A549 (cell line): Measurements from ENCODE around the gene CALCOCO1. TPM values are rescaled to one million over a fixed set of nuclear protein-coding genes. Genes with fewer than 3 reads are reported as not detected.

Experiments
- ATAC-seq, 2 experiments: fragments of 200-7000 bp in 1 of 2; fragments of >200 bp in 1 of 2; cut with Nextera tagmentation in 1 of 2; cut with Tn5 transposase in 1 of 2; 3 replicates each; pipeline versions ENCODE4 v1.8.0 to v1.9.1; 2018 to 2020; ENCODE audit warnings: mild to moderate bottlenecking in 1 of 2, moderate library complexity in 1 of 2
- CTCF ChIA-PET: fragments of 300-600 bp; sonication (Branson Sonifier 250); formaldehyde crosslinking; extraction: SDS; loops from one replicate; lab custom pipeline; 2021; ENCODE audit warnings: antibody characterized with exemption, inconsistent platforms; lab: Yijun Ruan, JAX
- POLR2A ChIA-PET: fragments of 350-600 bp; formaldehyde crosslinking; extraction: SDS; loops from one replicate; lab custom pipeline; 2021; ENCODE audit warnings: antibody characterized with exemption, inconsistent platforms; lab: Yijun Ruan, JAX
- DNase-seq, 2 experiments: peaks; one replicate each; pipeline versions ENCODE4 v3.0.0 to v3.0.0-alpha.2; 2011 to 2016; ENCODE audit warnings: low read depth in 1 of 2, low spot score in 1 of 2
- FAIRE-seq: peaks from 2 replicates; lab custom pipeline; 2011; peaks lifted over from hg19 to GRCh38; lab: Jason Lieb, UNC
- H3K27ac ChIP-seq, 2 experiments: fragments of >200 bp; sonication (Bioruptor Twin); formaldehyde crosslinking; 3 replicates each; pipeline ENCODE4 v1.5.1; 2016 to 2017
- H3K4me1 ChIP-seq: fragments of >200 bp; sonication (Bioruptor Twin); formaldehyde crosslinking; 3 replicates; pipeline ENCODE4 v1.6.1; 2016
- H3K4me2 ChIP-seq: fragments of >200 bp; sonication (Bioruptor Twin); formaldehyde crosslinking; 3 replicates; pipeline ENCODE4 v1.6.1; 2016
- H3K4me3 ChIP-seq: fragments of >200 bp; sonication (Bioruptor Twin); formaldehyde crosslinking; 3 replicates; pipeline ENCODE4 v1.5.1; 2016
- H3K9me3 ChIP-seq: fragments of >200 bp; sonication (Bioruptor Twin); formaldehyde crosslinking; 3 replicates; pipeline ENCODE4 v1.6.1; 2016
- BHLHE40 ChIP-seq: IDR thresholded peaks from 2 replicates; pipeline ENCODE4 v1.6.1; 2012; ENCODE audit warnings: low read depth, low read length, inconsistent platforms
- CHD2 ChIP-seq: fragments of 150-350 bp; IDR thresholded peaks from 2 replicates; pipeline ENCODE4 v1.6.1; 2014; ENCODE audit warnings: low read length; ENCODE audit not compliant: partially characterized antibody
- CHD4 ChIP-seq: fragments of 200-600 bp; sonication (generic); IDR thresholded peaks from 2 replicates; pipeline ENCODE4 v1.6.1; 2016; ENCODE audit warnings: antibody characterized with exemption, mild to moderate bottlenecking, borderline replicate concordance
- EHF ChIP-seq: fragments of 250-450 bp; sonication (Bioruptor Pico); IDR thresholded peaks from 2 replicates; pipeline ENCODE4 v1.5.0; 2020; ENCODE audit warnings: mild to moderate bottlenecking
- EP300 ChIP-seq, 2 experiments: fragments of >200 bp; sonication (Bioruptor Twin); formaldehyde crosslinking; IDR thresholded peaks; 2 replicates in 1 of 2; 3 replicates in 1 of 2; pipeline ENCODE4 v1.6.1; 2016 to 2017
- ESRRA ChIP-seq: fragments of 150-350 bp; IDR thresholded peaks from 2 replicates; pipeline ENCODE4 v1.6.1; 2014; ENCODE audit warnings: mild to moderate bottlenecking, low read length, borderline replicate concordance
- FOSB ChIP-seq: fragments of 250-450 bp; sonication (Bioruptor Pico); IDR thresholded peaks from 2 replicates; pipeline ENCODE4 v1.5.0; 2020; ENCODE audit warnings: mild to moderate bottlenecking, moderate library complexity
- FOXS1 ChIP-seq: fragments of 250-450 bp; sonication (Bioruptor Pico); IDR thresholded peaks from 2 replicates; pipeline ENCODE4 v1.5.0; 2020; ENCODE audit warnings: mild to moderate bottlenecking, moderate library complexity
- GATA3 ChIP-seq: IDR thresholded peaks from 2 replicates; pipeline ENCODE4 v1.6.1; 2012; ENCODE audit warnings: borderline replicate concordance
- HEYL ChIP-seq: fragments of 250-450 bp; sonication (Bioruptor Pico); IDR thresholded peaks from 2 replicates; pipeline ENCODE4 v1.8.0; 2021; ENCODE audit warnings: mild to moderate bottlenecking, moderate library complexity
- HOXA7 ChIP-seq: fragments of 250-450 bp; sonication (Bioruptor Pico); IDR thresholded peaks from 2 replicates; pipeline ENCODE4 v1.5.0; 2020; ENCODE audit warnings: mild to moderate bottlenecking, moderate library complexity
- HOXB13 ChIP-seq: fragments of 250-450 bp; sonication (Bioruptor Pico); IDR thresholded peaks from 2 replicates; pipeline ENCODE4 v1.5.0; 2020; ENCODE audit warnings: low read depth, mild to moderate bottlenecking, moderate library complexity
- HOXB5 ChIP-seq: fragments of 250-450 bp; sonication (Bioruptor Pico); IDR thresholded peaks from 2 replicates; pipeline ENCODE4 v1.5.0; 2020; ENCODE audit warnings: mild to moderate bottlenecking, moderate library complexity
- JUN ChIP-seq, 2 experiments: fragments of >200 bp; sonication (Bioruptor Twin); formaldehyde crosslinking; IDR thresholded peaks; 2 replicates in 1 of 2; 3 replicates in 1 of 2; pipeline ENCODE4 v1.6.1; 2016 to 2017
- MAFK ChIP-seq: fragments of 450-650 bp; IDR thresholded peaks from 2 replicates; pipeline ENCODE4 v1.6.1; 2014; ENCODE audit not compliant: partially characterized antibody
- NFE2L2 ChIP-seq: fragments of 150-350 bp; conservative IDR thresholded peaks from 2 replicates; pipeline ENCODE4 v1.6.1; 2014; ENCODE audit warnings: low read length
- NPAS2 ChIP-seq: fragments of 250-450 bp; sonication (Bioruptor Pico); IDR thresholded peaks from 2 replicates; pipeline ENCODE4 v1.8.0; 2022; ENCODE audit warnings: mild to moderate bottlenecking, moderate library complexity, borderline replicate concordance
- POLR2A ChIP-seq: IDR thresholded peaks from 2 replicates; pipeline ENCODE4 v1.6.1; 2012; ENCODE audit warnings: mild to moderate bottlenecking, low read length
- POLR2AphosphoS2 ChIP-seq: conservative IDR thresholded peaks from 2 replicates; pipeline ENCODE4 v1.6.1; 2012; ENCODE audit warnings: low read length, improper control_type of control experiment, inconsistent platforms
- RCOR1 ChIP-seq: fragments of 150-350 bp; IDR thresholded peaks from 2 replicates; pipeline ENCODE4 v1.6.1; 2014; ENCODE audit warnings: antibody characterized with exemption, low read length, low read depth
- RFX5 ChIP-seq: fragments of 450-650 bp; IDR thresholded peaks from 2 replicates; pipeline ENCODE4 v1.7.1; 2014; ENCODE audit warnings: antibody characterized with exemption, mild to moderate bottlenecking, moderate library complexity
- ZC3H11A ChIP-seq: fragments of 450-650 bp; IDR thresholded peaks from 2 replicates; pipeline ENCODE4 v1.6.1; 2014; ENCODE audit warnings: antibody characterized with exemption, mild to moderate bottlenecking
- ZSCAN20 ChIP-seq: fragments of 250-450 bp; sonication (Bioruptor Pico); IDR thresholded peaks from 2 replicates; pipeline ENCODE4 v1.8.0; 2022; ENCODE audit warnings: mild to moderate bottlenecking, moderate library complexity
- WGBS: methylation state at CpG from one replicate; pipeline ENCODE4 v1.1.6; 2017; ENCODE audit errors: missing lambda C conversion rate; 5-methylcytosine and 5-hydroxymethylcytosine counted together
- polyA plus RNA-seq, 4 experiments: library from polyadenylated mRNA; depleted of rRNA in 3 of 4; stranded (reverse); fragments of >200 nt; fragmentation: RNase III in 1 of 4; extraction: RNeasy Plus Mini Kit Qiagen cat#74134 plus additional on column Dnase treatment in 1 of 4; gene quantifications; 2 replicates in 3 of 4; 3 replicates in 1 of 4; pipeline ENCODE4 v1.2.3, GENCODE V29; 2011 to 2017
- TF ChIP-seq, protein P1 (sequence below): IDR thresholded peaks from 2 replicates; pipeline ENCODE4 v1.6.1; 2012; ENCODE audit warnings: low read depth, borderline replicate concordance
- TF ChIP-seq, protein P2 (sequence below): IDR thresholded peaks from 2 replicates; pipeline ENCODE4 v1.6.1; 2012
- TF ChIP-seq, protein P3 (sequence below): fragments of >200 bp; sonication (Bioruptor Twin); formaldehyde crosslinking; IDR thresholded peaks from 3 replicates; pipeline ENCODE4 v1.6.1; 2016

CALCOCO1 gene
- polyA plus RNA-seq, 2 of the 4 experiments (the other 2 are of a cell fraction) = 28.8 to 41.5 TPM

DNA sequence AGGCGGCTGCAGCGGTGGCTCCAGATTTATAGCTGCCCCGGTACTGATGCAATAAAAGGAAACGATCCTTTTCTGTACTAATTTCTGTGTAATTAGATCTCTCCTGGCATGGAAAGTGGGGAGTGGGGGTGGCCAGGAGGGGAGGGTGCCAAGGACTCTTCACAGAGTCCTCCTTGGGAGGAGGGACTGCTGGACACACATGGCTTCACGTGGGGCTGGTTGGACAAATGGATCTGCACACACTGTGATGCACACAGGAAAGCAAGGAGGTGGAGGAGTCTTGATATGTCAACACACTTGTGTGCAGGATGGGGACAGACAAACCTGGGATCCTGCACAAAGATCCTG is 27.6 kb downstream of the CALCOCO1 start:
- DNase-seq = no peak
- no peak for ATAC-seq
- CTCF ChIA-PET = interaction anchor here (1.0 to 15.9 kb wide), 16 partner anchors 9 to 681 kb away, joined by 3 to 833 read pairs (median 6); partner anchors contain the start of genes ATP5MC2 and CALCOCO1
- Histone ChIP-seq H3K4me3 (no peak overlapping the region), H3K27ac (no peak overlapping the region), H3K9me3 (no peaks in the 10 kb centered on the region), H3K4me1 (peaks cover 8% of the 10 kb centered on the region), H3K4me2 (no peak overlapping the region)
- no peak for TF ChIP-seq HOXB13 (CRISPR knock-in tag)
- no peak for TF ChIP-seq ZSCAN20 (CRISPR knock-in tag)
- no peak for TF ChIP-seq NPAS2 (CRISPR knock-in tag)
- no peak for TF ChIP-seq POLR2A
- TF ChIP-seq, protein P1, sequence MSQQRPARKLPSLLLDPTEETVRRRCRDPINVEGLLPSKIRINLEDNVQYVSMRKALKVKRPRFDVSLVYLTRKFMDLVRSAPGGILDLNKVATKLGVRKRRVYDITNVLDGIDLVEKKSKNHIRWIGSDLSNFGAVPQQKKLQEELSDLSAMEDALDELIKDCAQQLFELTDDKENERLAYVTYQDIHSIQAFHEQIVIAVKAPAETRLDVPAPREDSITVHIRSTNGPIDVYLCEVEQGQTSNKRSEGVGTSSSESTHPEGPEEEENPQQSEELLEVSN = no peak
- TF ChIP-seq ZC3H11A = no peak
- TF ChIP-seq, protein P2, sequence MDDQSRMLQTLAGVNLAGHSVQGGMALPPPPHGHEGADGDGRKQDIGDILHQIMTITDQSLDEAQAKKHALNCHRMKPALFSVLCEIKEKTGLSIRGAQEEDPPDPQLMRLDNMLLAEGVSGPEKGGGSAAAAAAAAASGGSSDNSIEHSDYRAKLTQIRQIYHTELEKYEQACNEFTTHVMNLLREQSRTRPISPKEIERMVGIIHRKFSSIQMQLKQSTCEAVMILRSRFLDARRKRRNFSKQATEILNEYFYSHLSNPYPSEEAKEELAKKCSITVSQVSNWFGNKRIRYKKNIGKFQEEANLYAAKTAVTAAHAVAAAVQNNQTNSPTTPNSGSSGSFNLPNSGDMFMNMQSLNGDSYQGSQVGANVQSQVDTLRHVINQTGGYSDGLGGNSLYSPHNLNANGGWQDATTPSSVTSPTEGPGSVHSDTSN = no peak
- TF ChIP-seq CHD2 = no peak
- no peak for TF ChIP-seq JUN (IDR thresholded peaks at IDR 0.05)
- TF ChIP-seq RCOR1 = no peak
- no peak for TF ChIP-seq HEYL (CRISPR knock-in tag)
- no peak for TF ChIP-seq MAFK
- FAIRE-seq = no peak
- POLR2A ChIA-PET = no interaction called here
- WGBS = 27% methylated on average over 5 of the region's 5 CpGs

DNA sequence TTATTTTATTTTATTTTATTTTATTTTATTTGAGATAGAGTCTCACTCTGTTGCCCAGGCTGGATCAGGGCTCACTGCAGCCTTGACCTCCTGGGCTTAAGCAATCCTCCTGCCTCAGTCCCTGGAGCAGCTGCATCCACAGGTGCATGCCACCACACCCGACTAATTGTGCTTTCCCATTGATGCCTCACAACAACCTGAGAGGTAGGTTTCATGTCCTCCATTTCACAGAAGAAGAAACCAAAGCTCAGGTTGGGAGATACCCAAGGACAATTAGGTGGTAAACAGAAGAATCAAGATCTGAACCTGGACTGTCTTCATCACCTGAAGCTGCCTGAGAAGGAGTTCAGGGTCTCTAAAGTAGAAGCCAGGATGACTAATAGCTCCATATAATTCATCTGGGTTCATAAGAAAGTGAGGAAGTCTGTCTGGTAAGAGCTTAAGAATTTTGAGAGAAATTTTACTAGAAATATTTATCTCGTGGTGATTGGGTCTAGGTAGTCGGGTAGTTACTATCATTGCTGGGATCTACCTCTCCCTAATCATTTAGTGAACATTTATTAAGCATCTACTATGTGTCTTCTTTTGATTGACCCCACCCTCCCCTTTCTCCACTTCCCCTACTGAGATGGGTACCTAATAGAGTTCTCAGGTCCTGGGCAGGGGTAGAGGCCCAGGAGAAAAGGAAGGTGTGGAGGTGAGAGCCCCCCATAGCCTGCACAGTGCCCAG is 28.1 kb downstream of the CALCOCO1 start:
- POLR2A ChIA-PET = no interaction called here
- WGBS = 16% methylated on average over 3 of the region's 3 CpGs
- Histone ChIP-seq H3K4me2 (no peak overlapping the region), H3K4me3 (no peak overlapping the region), H3K4me1 (peaks cover 8% of the 10 kb centered on the region), H3K27ac (no peak overlapping the region), H3K9me3 (no peaks in the 10 kb centered on the region)
- no peak for FAIRE-seq
- ATAC-seq = no peak
- CTCF ChIA-PET = interaction anchor here (1.3 to 15.9 kb wide), 11 partner anchors 9 to 681 kb away, joined by 3 to 833 read pairs (median 6); partner anchors contain the start of gene CALCOCO1
- TF ChIP-seq ESRRA (no peak), HOXB5 (CRISPR knock-in tag) (no peak), ZSCAN20 (CRISPR knock-in tag) (no peak), HOXA7 (no peak), BHLHE40 (no peak), RFX5 (no peak), EP300 (IDR thresholded peaks at IDR 0.05) (no peak), FOXS1 (CRISPR knock-in tag) (no peak), MAFK (no peak), GATA3 (no peak), POLR2AphosphoS2 (no peak), FOSB (CRISPR knock-in tag) (no peak), EHF (CRISPR knock-in tag) (no peak), NFE2L2 (no peak), CHD4 (no peak)
- TF ChIP-seq, protein P3, sequence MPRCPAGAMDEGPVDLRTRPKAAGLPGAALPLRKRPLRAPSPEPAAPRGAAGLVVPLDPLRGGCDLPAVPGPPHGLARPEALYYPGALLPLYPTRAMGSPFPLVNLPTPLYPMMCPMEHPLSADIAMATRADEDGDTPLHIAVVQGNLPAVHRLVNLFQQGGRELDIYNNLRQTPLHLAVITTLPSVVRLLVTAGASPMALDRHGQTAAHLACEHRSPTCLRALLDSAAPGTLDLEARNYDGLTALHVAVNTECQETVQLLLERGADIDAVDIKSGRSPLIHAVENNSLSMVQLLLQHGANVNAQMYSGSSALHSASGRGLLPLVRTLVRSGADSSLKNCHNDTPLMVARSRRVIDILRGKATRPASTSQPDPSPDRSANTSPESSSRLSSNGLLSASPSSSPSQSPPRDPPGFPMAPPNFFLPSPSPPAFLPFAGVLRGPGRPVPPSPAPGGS = no peak
- no peak for DNase-seq
